T-helper 2 cell treated with Interferon-gamma antibody and Interleukin-4, amounts not matched to agents 5 μg/mL and 100 μg/mL, for 36 hours (primary cell): ENCODE results near the gene EGFR.

Experiments
- DNase-seq: peaks from one replicate; pipeline ENCODE4 v3.0.0; 2021; ENCODE audit warnings: low spot score
- H3K27ac Mint-ChIP-seq: one replicate; pipeline ENCODE4 v1.8.0; 2021; ENCODE audit warnings: mild to moderate bottlenecking, mixed read lengths
- H3K27me3 Mint-ChIP-seq: one replicate; pipeline ENCODE4 v1.8.0; 2021; ENCODE audit warnings: low read depth, mixed read lengths
- H3K36me3 Mint-ChIP-seq: one replicate; pipeline ENCODE4 v1.8.0; 2021; ENCODE audit warnings: low read depth, mixed read lengths
- H3K4me1 Mint-ChIP-seq: one replicate; pipeline ENCODE4 v1.8.0; 2021; ENCODE audit warnings: low read depth, mixed read lengths
- H3K4me3 Mint-ChIP-seq: one replicate; pipeline ENCODE4 v1.8.0; 2022; ENCODE audit warnings: mild to moderate bottlenecking, moderate library complexity, mixed read lengths
- H3K9me3 Mint-ChIP-seq: one replicate; pipeline ENCODE4 v1.8.0; 2021; ENCODE audit warnings: mixed read lengths

EGFR gene

GRCh38 chr7:55109404-55110167 is 90.8 kb downstream of the EGFR start:
- DNase-seq, result no peak
- Mint-ChIP-seq H3K4me3 (no peak overlapping the region), H3K27ac (no peak overlapping the region), H3K36me3 (no peaks in the 10 kb centered on the region), H3K9me3 (no peaks in the 10 kb centered on the region), H3K27me3 (peaks cover 16% of the 10 kb centered on the region), H3K4me1 (no peaks in the 10 kb centered on the region)

- Mint-ChIP-seq H3K9me3 (no peaks in the 10 kb centered on the region), H3K27ac (no peak overlapping the region), H3K36me3 (no peaks in the 10 kb centered on the region), H3K4me3 (no peak overlapping the region), H3K27me3 (peaks cover 10% of the 10 kb centered on the region), H3K4me1 (no peaks in the 10 kb centered on the region)
- no peak for DNase-seq
Measured at GRCh38 chr7:55110282-55110992, 91.6 kb downstream of the EGFR start.

GRCh38 chr7:55110993-55111361 is 92.2 kb downstream of the EGFR start:
- Mint-ChIP-seq H3K4me3 (no peak overlapping the region), H3K9me3 (no peaks in the 10 kb centered on the region), H3K27ac (no peak overlapping the region), H3K4me1 (no peaks in the 10 kb centered on the region), H3K27me3 (peaks cover 10% of the 10 kb centered on the region), H3K36me3 (no peaks in the 10 kb centered on the region)
- DNase-seq, result no peak

- Mint-ChIP-seq H3K4me3 (no peak overlapping the region), H3K27me3 (peaks cover 10% of the 10 kb centered on the region), H3K36me3 (no peaks in the 10 kb centered on the region), H3K4me1 (no peaks in the 10 kb centered on the region), H3K27ac (no peak overlapping the region), H3K9me3 (no peaks in the 10 kb centered on the region)
- DNase-seq, result no peak
Measured at GRCh38 chr7:55112056-55112455, 93.2 kb downstream of the EGFR start.

- Mint-ChIP-seq H3K36me3 (no peaks in the 10 kb centered on the region), H3K9me3 (no peaks in the 10 kb centered on the region), H3K4me1 (no peaks in the 10 kb centered on the region), H3K27me3 (peaks cover 2% of the 10 kb centered on the region), H3K4me3 (no peak overlapping the region), H3K27ac (no peak overlapping the region)
- DNase-seq, result no peak
Measured at GRCh38 chr7:55113760-55114540, 95.1 kb downstream of the EGFR start.

- Mint-ChIP-seq H3K4me3 (no peak overlapping the region), H3K27me3 (peaks cover 4% of the 10 kb centered on the region), H3K9me3 (no peaks in the 10 kb centered on the region), H3K27ac (no peak overlapping the region), H3K36me3 (no peaks in the 10 kb centered on the region), H3K4me1 (no peaks in the 10 kb centered on the region)
- DNase-seq, result no peak
Measured at GRCh38 chr7:55117286-55117685, 98.5 kb downstream of the EGFR start.

GRCh38 chr7:55118426-55118825 is 99.6 kb downstream of the EGFR start:
- Mint-ChIP-seq H3K4me3 (no peak overlapping the region), H3K27me3 (peaks cover 10% of the 10 kb centered on the region), H3K9me3 (no peaks in the 10 kb centered on the region), H3K36me3 (no peaks in the 10 kb centered on the region), H3K4me1 (no peaks in the 10 kb centered on the region), H3K27ac (no peak overlapping the region)
- DNase-seq, result no peak

- Mint-ChIP-seq H3K4me3 (no peak overlapping the region), H3K9me3 (no peaks in the 10 kb centered on the region), H3K27me3 (peaks cover 13% of the 10 kb centered on the region), H3K36me3 (no peaks in the 10 kb centered on the region), H3K4me1 (no peaks in the 10 kb centered on the region), H3K27ac (no peak overlapping the region)
- no peak for DNase-seq
Measured at GRCh38 chr7:55119571-55119970, 100.8 kb downstream of the EGFR start.

- H3K27me3 Mint-ChIP-seq, result peaks cover 13% of the 10 kb centered on the region
- no peak for DNase-seq
- no peaks in the 10 kb centered on the region for H3K4me1 Mint-ChIP-seq
- no peak overlapping the region for H3K27ac Mint-ChIP-seq
- H3K9me3 Mint-ChIP-seq, result no peaks in the 10 kb centered on the region
- H3K4me3 Mint-ChIP-seq, result no peak overlapping the region
- no peaks in the 10 kb centered on the region for H3K36me3 Mint-ChIP-seq
Measured at GRCh38 chr7:55120074-55120473, 101.3 kb downstream of the EGFR start.

GRCh38 chr7:55120501-55121198 is 101.8 kb downstream of the EGFR start:
- Mint-ChIP-seq H3K4me3 (no peak overlapping the region), H3K9me3 (no peaks in the 10 kb centered on the region), H3K27ac (no peak overlapping the region), H3K4me1 (no peaks in the 10 kb centered on the region), H3K27me3 (peaks cover 13% of the 10 kb centered on the region), H3K36me3 (no peaks in the 10 kb centered on the region)
- no peak for DNase-seq

- Mint-ChIP-seq H3K27me3 (peaks cover 13% of the 10 kb centered on the region), H3K27ac (no peak overlapping the region), H3K9me3 (no peaks in the 10 kb centered on the region), H3K4me1 (no peaks in the 10 kb centered on the region), H3K4me3 (no peak overlapping the region), H3K36me3 (no peaks in the 10 kb centered on the region)
- DNase-seq, result no peak
Measured at GRCh38 chr7:55121249-55121648, 102.4 kb downstream of the EGFR start.

GRCh38 chr7:55122263-55122662 is 103.4 kb downstream of the EGFR start:
- H3K27me3 Mint-ChIP-seq, result peaks cover 13% of the 10 kb centered on the region
- no peaks in the 10 kb centered on the region for H3K4me1 Mint-ChIP-seq
- no peak for DNase-seq
- H3K27ac Mint-ChIP-seq, result no peak overlapping the region
- no peak overlapping the region for H3K4me3 Mint-ChIP-seq
- no peaks in the 10 kb centered on the region for H3K9me3 Mint-ChIP-seq
- no peaks in the 10 kb centered on the region for H3K36me3 Mint-ChIP-seq

- H3K4me1 Mint-ChIP-seq, result no peaks in the 10 kb centered on the region
- no peak overlapping the region for H3K4me3 Mint-ChIP-seq
- peaks cover 13% of the 10 kb centered on the region for H3K27me3 Mint-ChIP-seq
- no peak for DNase-seq
- H3K36me3 Mint-ChIP-seq, result no peaks in the 10 kb centered on the region
- no peak overlapping the region for H3K27ac Mint-ChIP-seq
- no peaks in the 10 kb centered on the region for H3K9me3 Mint-ChIP-seq
Measured at GRCh38 chr7:55124989-55125875, 106.4 kb downstream of the EGFR start.
